GM21786 (cell line): Measurements from ENCODE around the gene TRIM6.
"Not testable (repeated sequence)": the region's sequence is repeated elsewhere in the genome, so short reads cannot be mapped to it uniquely, and the experiment has no call there.

Experiments used
- ATAC-seq: cut with Tn5 transposase; IDR thresholded peaks from one replicate; pipeline ENCODE4 v1.9.1; 2021; ENCODE audit not compliant: unreplicated experiment

The TRIM6 gene

GRCh38 chr11:5596607-5597201, at the start of gene TRIM6:
TSS of gene TRIM6 (plus strand) at chr11:5596637. CDS start at chr11:5596898, 261 bp downstream.
- ATAC-seq: peak; percentile 34

GRCh38 chr11:5547982-5548381, 48.5 kb upstream of the TRIM6 start:
- peak; percentile 88 for ATAC-seq

GRCh38 chr11:5548440-5548839, 48.0 kb upstream of the TRIM6 start, which contains the start of gene OR52H1:
TSS of gene OR52H1 (minus strand) at chr11:5548540. CDS start at chr11:5545505, 3,035 bp downstream.
- ATAC-seq: no peak

- peak; percentile 59 for ATAC-seq
Observed at GRCh38 chr11:5550440-5551095, 45.9 kb upstream of the TRIM6 start.

GRCh38 chr11:5553343-5553742, 43.1 kb upstream of the TRIM6 start:
- ATAC-seq: no peak

- no peak for ATAC-seq
Observed at GRCh38 chr11:5556596-5557188, 39.7 kb upstream of the TRIM6 start.

- no peak for ATAC-seq
Observed at GRCh38 chr11:5557751-5558150, 38.7 kb upstream of the TRIM6 start.

GRCh38 chr11:5564259-5565019, 32.0 kb upstream of the TRIM6 start:
- no peak for ATAC-seq

- no peak for ATAC-seq
Observed at GRCh38 chr11:5574654-5575053, 21.8 kb upstream of the TRIM6 start.

- no peak for ATAC-seq
Observed at GRCh38 chr11:5575152-5575551, 21.3 kb upstream of the TRIM6 start.

- no peak for ATAC-seq
Observed at GRCh38 chr11:5577101-5577500, 19.3 kb upstream of the TRIM6 start.

GRCh38 chr11:5580577-5580976, 15.9 kb upstream of the TRIM6 start, which contains the start of gene OR52B6:
TSS of gene OR52B6 (plus strand) at chr11:5580877. CDS start at chr11:5580877, 0 bp downstream.
- ATAC-seq: no peak

- no peak for ATAC-seq
Observed at GRCh38 chr11:5581014-5581413, 15.4 kb upstream of the TRIM6 start.

GRCh38 chr11:5584458-5584857, 12.0 kb upstream of the TRIM6 start:
- not testable (repeated sequence) for ATAC-seq

GRCh38 chr11:5589906-5590305, 6.5 kb upstream of the TRIM6 start:
- not testable (repeated sequence) for ATAC-seq

GRCh38 chr11:5591613-5592012, 4.8 kb upstream of the TRIM6 start:
- no peak for ATAC-seq

- ATAC-seq: no peak
Observed at GRCh38 chr11:5592615-5593014, 3.8 kb upstream of the TRIM6 start.

GRCh38 chr11:5593146-5593545, 3.3 kb upstream of the TRIM6 start:
- ATAC-seq: no peak

- no peak for ATAC-seq
Observed at GRCh38 chr11:5597953-5598352, 1.5 kb downstream of the TRIM6 start.

- peak; percentile 87 for ATAC-seq
Observed at GRCh38 chr11:5600374-5600851, 4.0 kb downstream of the TRIM6 start.

- not testable (repeated sequence) for ATAC-seq
Observed at GRCh38 chr11:5602791-5603190, 6.4 kb downstream of the TRIM6 start.
